GM23248 (cell line): ENCODE results near the gene ZNF644. TPM values are rescaled to one million over a fixed set of nuclear protein-coding genes. Genes with fewer than 3 reads are reported as not detected.
"Not testable (repeated sequence)": the region's sequence is repeated elsewhere in the genome, so short reads cannot be mapped to it uniquely, and the experiment has no call there.

Source experiments
- DNase-seq: peaks from one replicate; pipeline ENCODE4 v3.0.0-alpha.2; 2015
- H2AFZ ChIP-seq: fragments of 200-600 bp; sonication (generic); 2 replicates; pipeline ENCODE4 v1.6.1; 2016; ENCODE audit warnings: antibody characterized with exemption
- H3F3A ChIP-seq: fragments of 200-600 bp; sonication (generic); 2 replicates; pipeline ENCODE4 v1.6.1; 2016; ENCODE audit warnings: mild to moderate bottlenecking, antibody characterized with exemption, mixed run types; ENCODE audit not compliant: insufficient read depth
- H3K27ac ChIP-seq: fragments of 200-600 bp; sonication (generic); 2 replicates; pipeline ENCODE4 v1.5.1; 2016; ENCODE audit warnings: mild to moderate bottlenecking
- H3K27me3 ChIP-seq: fragments of 200-600 bp; sonication (generic); replicated peaks from 2 replicates; pipeline ENCODE4 v1.6.1; 2016; ENCODE audit warnings: mild to moderate bottlenecking; ENCODE audit not compliant: insufficient read depth
- H3K36me3 ChIP-seq: fragments of 200-600 bp; sonication (generic); 2 replicates; pipeline ENCODE4 v1.6.1; 2016; ENCODE audit warnings: low read depth, mild to moderate bottlenecking
- H3K4me1 ChIP-seq: fragments of 200-600 bp; sonication (generic); 2 replicates; pipeline ENCODE4 v1.6.1; 2016; ENCODE audit warnings: mild to moderate bottlenecking; ENCODE audit not compliant: insufficient read depth
- H3K4me2 ChIP-seq: fragments of 200-600 bp; sonication (generic); one replicate; pipeline ENCODE4 v1.6.1; 2016; ENCODE audit warnings: mild to moderate bottlenecking; ENCODE audit not compliant: unreplicated experiment
- H3K4me3 ChIP-seq: fragments of 200-600 bp; sonication (generic); 2 replicates; pipeline ENCODE4 v1.5.1; 2016; ENCODE audit warnings: mild to moderate bottlenecking
- H3K79me2 ChIP-seq: fragments of 200-600 bp; sonication (generic); 2 replicates; pipeline ENCODE4 v1.6.1; 2016; ENCODE audit warnings: mild to moderate bottlenecking; ENCODE audit not compliant: insufficient read depth
- H3K9ac ChIP-seq: fragments of 200-600 bp; sonication (generic); 2 replicates; pipeline ENCODE4 v1.6.1; 2016; ENCODE audit warnings: mild to moderate bottlenecking
- H3K9me2 ChIP-seq: fragments of 200-600 bp; sonication (generic); 2 replicates; pipeline ENCODE4 v1.6.1; 2016; ENCODE audit warnings: mixed run types, mild to moderate bottlenecking, moderate library complexity; ENCODE audit not compliant: insufficient read depth
- H3K9me3 ChIP-seq: fragments of 200-600 bp; sonication (generic); one replicate; pipeline ENCODE4 v1.6.1; 2017; ENCODE audit warnings: low read depth
- H4K20me1 ChIP-seq: fragments of 200-600 bp; sonication (generic); 2 replicates; pipeline ENCODE4 v1.6.0; 2016; ENCODE audit not compliant: insufficient read depth
- EZH2 ChIP-seq: fragments of 200-600 bp; sonication (generic); IDR thresholded peaks from 2 replicates; pipeline ENCODE4 v1.6.1; 2018; ENCODE audit warnings: antibody characterized with exemption, mild to moderate bottlenecking; ENCODE audit not compliant: insufficient read depth, poor library complexity, severe bottlenecking
- EZH2phosphoT487 ChIP-seq: fragments of 200-600 bp; sonication (generic); IDR thresholded peaks from 2 replicates; pipeline ENCODE4 v1.6.1; 2018; ENCODE audit warnings: antibody characterized with exemption, moderate library complexity, mild to moderate bottlenecking, low read depth; ENCODE audit not compliant: insufficient read depth
- WGBS, 2 experiments: methylation state at CpG; one replicate each; pipeline ENCODE4 v1.1.6; 2015 to 2017; ENCODE audit warnings: low lambda C conversion rate in 2 of 2, low coverage in 1 of 2; ENCODE audit errors: missing lambda C conversion rate in 2 of 2; 5-methylcytosine and 5-hydroxymethylcytosine counted together
- in situ Hi-C: fragments of 300-500 bp; cut with MboI; formaldehyde crosslinking; loops from 2 replicates; pipeline ENCODE4 v1.15.0; 2020
- polyA plus RNA-seq: library from polyadenylated mRNA; unstranded; fragments of >200 nt; fragmentation: Nextera tagmentation; extraction: Ambion mirVana; gene quantifications from 2 replicates; pipeline ENCODE4 v1.2.1, GENCODE V29; 2016
- total RNA-seq: library from RNA; depleted of rRNA; stranded (reverse); fragments of >200 nt; shearing (Covaris generic); gene quantifications from 2 replicates; pipeline ENCODE4 v1.2.3, GENCODE V29; 2014; rRNA removed

The ZNF644 gene
- 35.9 and 36.9 TPM in 2 replicates for total RNA-seq
- polyA plus RNA-seq, result 34.1 and 34.5 TPM in 2 replicates

DNA sequence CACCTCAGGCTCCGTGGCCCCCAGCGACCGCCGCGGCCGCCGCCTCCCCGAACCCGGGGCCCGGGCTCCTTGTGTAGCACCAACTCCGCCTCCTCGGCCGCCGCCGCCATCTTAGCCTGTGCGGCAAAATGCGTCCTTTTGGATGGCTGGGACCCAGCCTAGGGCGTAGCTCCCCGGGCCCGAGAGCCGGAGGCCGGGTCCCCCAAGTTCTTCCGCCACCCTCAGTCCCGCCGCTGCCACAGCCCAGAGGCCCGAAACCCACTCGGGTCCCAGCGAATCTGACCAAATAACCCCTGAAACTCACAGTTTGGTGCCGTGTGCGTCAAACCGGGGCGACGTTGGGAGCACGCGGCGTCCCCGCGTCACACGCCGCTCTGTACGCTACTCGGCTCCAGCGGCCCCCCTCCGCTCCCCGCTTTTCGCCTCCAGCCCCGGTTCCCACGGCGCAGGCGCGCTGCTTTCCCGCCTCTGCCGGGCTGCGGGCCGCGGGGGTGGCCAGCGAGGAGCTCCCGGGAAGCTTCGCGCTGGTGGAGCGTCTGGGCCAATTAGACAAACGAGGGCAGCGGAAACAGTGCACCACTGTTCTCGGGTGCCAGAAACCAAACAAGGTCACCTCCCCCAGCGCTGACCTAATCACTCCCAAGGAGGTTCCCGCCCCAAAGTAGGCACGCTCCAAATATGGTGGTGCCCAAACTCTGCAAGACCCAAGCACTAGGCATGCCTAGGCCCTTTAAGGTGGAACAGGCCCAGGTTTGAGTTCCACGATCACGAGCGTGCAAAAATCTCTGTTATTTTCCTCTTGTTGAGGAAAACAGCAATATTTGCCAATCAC lies at the start of gene ZNF644:
Gene ZNF644, minus strand, starts transcription at position 350 of the 832 bp plus-strand sequence. CDS start 39,682 bp downstream, outside the sequence.
- peaks cover 47% of the 10 kb centered on the region for H3K79me2 ChIP-seq

GRCh38 chr1:91070298-91070697 lies 48.5 kb upstream of the ZNF644 start:
- Histone ChIP-seq H3K36me3 (no peaks in the 10 kb centered on the region), H3K9ac (no peak overlapping the region), H2AFZ (peak overlapping the region; percentile 60), H3K4me3 (no peak overlapping the region), H4K20me1 (no peaks in the 10 kb centered on the region), H3K9me3 (no peaks in the 10 kb centered on the region), H3F3A (no peaks in the 10 kb centered on the region), H3K4me1 (no peaks in the 10 kb centered on the region), H3K27ac (no peak overlapping the region), H3K79me2 (no peaks in the 10 kb centered on the region), H3K4me2 (peak overlapping the region; percentile 4), H3K27me3 (no peaks in the 10 kb centered on the region), H3K9me2 (no peaks in the 10 kb centered on the region)
- peak; percentile 4 for DNase-seq
- TF ChIP-seq EZH2 (no peak), EZH2phosphoT487 (no peak)
- in situ Hi-C loops, result no loop called here
- 6 to 17% methylated on average over 3 of the region's 3 CpGs for WGBS, 2 experiments

More for the DNA sequence above, at the start of gene ZNF644:
- Histone ChIP-seq H3K4me1 (peaks cover 31% of the 10 kb centered on the region), H3K9me3 (no peaks in the 10 kb centered on the region), H3K9me2 (no peaks in the 10 kb centered on the region), H3K9ac (peak within 1 kb of the TSS; percentile 97), H3K36me3 (no peaks in the 10 kb centered on the region; the same call in 1 of the 2 replicates), H4K20me1 (peaks cover 11% of the 10 kb centered on the region; the same call in 1 of the 2 replicates), H3K4me3 (peak within 1 kb of the TSS; percentile 87), H3F3A (peaks cover 16% of the 10 kb centered on the region), H3K27me3 (no peaks in the 10 kb centered on the region), H2AFZ (peak within 1 kb of the TSS; percentile 98), H3K27ac (peak within 1 kb of the TSS; percentile 97), H3K4me2 (peak within 1 kb of the TSS; percentile 97)
- in situ Hi-C loops, result no loop called here
- 1% methylated on average over 58 to 68 of the region's 70 CpGs for WGBS, 2 experiments
- TF ChIP-seq EZH2, result no peak
- TF ChIP-seq EZH2phosphoT487, result no peak
- peak; percentile 97 for DNase-seq

- H2AFZ ChIP-seq, result no peak overlapping the region
- H3K9me2 ChIP-seq, result no peaks in the 10 kb centered on the region
- WGBS, 2 experiments, result 0% methylated on average over 1 of the region's 1 CpG
Measured at GRCh38 chr1:91066538-91066937, 44.7 kb upstream of the ZNF644 start.

GRCh38 chr1:91065337-91065736 lies 43.5 kb upstream of the ZNF644 start:
- no peaks in the 10 kb centered on the region for H4K20me1 ChIP-seq

More at GRCh38 chr1:91066538-91066937, 44.7 kb upstream of the ZNF644 start:
- in situ Hi-C loops, result no loop called here
- H3K4me3 ChIP-seq, result no peak overlapping the region
- H3K27me3 ChIP-seq, result no peaks in the 10 kb centered on the region
- H3K4me2 ChIP-seq, result no peak overlapping the region
- DNase-seq, result no peak
- no peaks in the 10 kb centered on the region for H3K9me3 ChIP-seq
- H4K20me1 ChIP-seq, result no peaks in the 10 kb centered on the region
- no peaks in the 10 kb centered on the region for H3K79me2 ChIP-seq
- H3F3A ChIP-seq, result no peaks in the 10 kb centered on the region
- no peaks in the 10 kb centered on the region for H3K36me3 ChIP-seq
- H3K27ac ChIP-seq, result no peak overlapping the region
- TF ChIP-seq EZH2phosphoT487 (no peak), EZH2 (no peak)
- no peaks in the 10 kb centered on the region for H3K4me1 ChIP-seq
- H3K9ac ChIP-seq, result no peak overlapping the region

DNA sequence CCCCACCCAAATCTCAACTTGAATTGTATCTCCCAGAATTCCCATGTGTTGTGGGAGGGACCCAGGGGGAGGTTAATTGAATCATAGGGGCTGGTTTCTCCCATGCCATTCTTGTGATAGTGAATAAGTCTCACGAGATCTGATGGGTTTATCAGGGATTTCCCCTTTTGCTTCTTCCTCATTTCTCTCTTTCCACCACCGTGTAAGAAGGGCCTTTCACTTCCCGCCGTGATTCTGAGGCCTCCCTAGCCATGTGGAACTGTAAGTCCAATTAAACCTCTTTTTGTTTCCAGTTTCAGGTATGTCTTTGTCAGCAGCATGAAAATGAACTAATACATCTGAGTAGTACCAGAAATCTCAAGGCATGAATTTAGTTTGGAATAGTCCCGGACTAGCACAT lies 41.6 kb upstream of the ZNF644 start:
- DNase-seq, H3K36me3 ChIP-seq, H3K27me3 ChIP-seq, H2AFZ ChIP-seq, H3F3A ChIP-seq, H3K4me1 ChIP-seq, H3K9ac ChIP-seq, H4K20me1 ChIP-seq, H3K4me2 ChIP-seq, H3K9me3 ChIP-seq, H3K4me3 ChIP-seq, H3K9me2 ChIP-seq, H3K27ac ChIP-seq, H3K79me2 ChIP-seq, in situ Hi-C loops: not testable (repeated sequence)
- WGBS, 2 experiments, result 45 to 57% methylated on average over 5 of the region's 5 CpGs

More at GRCh38 chr1:91065337-91065736, 43.5 kb upstream of the ZNF644 start:
- no peaks in the 10 kb centered on the region for H3K36me3 ChIP-seq
- DNase-seq, result no peak
- no peak overlapping the region for H3K4me3 ChIP-seq
- no peaks in the 10 kb centered on the region for H3F3A ChIP-seq
- no peaks in the 10 kb centered on the region for H3K9me2 ChIP-seq
- no peak for TF ChIP-seq EZH2
- no peak for TF ChIP-seq EZH2phosphoT487
- no peaks in the 10 kb centered on the region for H3K4me1 ChIP-seq
- H3K79me2 ChIP-seq, result no peaks in the 10 kb centered on the region
- no peak overlapping the region for H3K9ac ChIP-seq
- in situ Hi-C loops, result no loop called here
- WGBS, 2 experiments, result 28 to 32% methylated on average over 4 of the region's 4 CpGs
- H3K9me3 ChIP-seq, result no peaks in the 10 kb centered on the region
- no peak overlapping the region for H3K4me2 ChIP-seq
- no peak overlapping the region for H2AFZ ChIP-seq
- no peak overlapping the region for H3K27ac ChIP-seq
- H3K27me3 ChIP-seq, result no peaks in the 10 kb centered on the region
